GM13976 (cell line): ENCODE measurements around the gene LRMDA.

ENCODE experiments used
- DNase-seq: peaks from one replicate; pipeline ENCODE4 v3.0.0; 2012; ENCODE audit warnings: low spot score
- CTCF ChIP-seq: IDR thresholded peaks from 2 replicates; pipeline ENCODE4 v1.5.1; 2012; ENCODE audit warnings: borderline replicate concordance, mild to moderate bottlenecking; ENCODE audit not compliant: insufficient read depth; ENCODE audit errors: extremely low read depth, missing control alignments, control extremely low read depth
- in situ Hi-C: fragments of 300-500 bp; cut with MboI; formaldehyde crosslinking; loops from one replicate; pipeline ENCODE4 v1.12.0; 2022; ENCODE audit warnings: low sequenced_read_pairs, mixed read lengths, inconsistent platforms; ENCODE audit not compliant: unreplicated experiment

Gene LRMDA

DNA sequence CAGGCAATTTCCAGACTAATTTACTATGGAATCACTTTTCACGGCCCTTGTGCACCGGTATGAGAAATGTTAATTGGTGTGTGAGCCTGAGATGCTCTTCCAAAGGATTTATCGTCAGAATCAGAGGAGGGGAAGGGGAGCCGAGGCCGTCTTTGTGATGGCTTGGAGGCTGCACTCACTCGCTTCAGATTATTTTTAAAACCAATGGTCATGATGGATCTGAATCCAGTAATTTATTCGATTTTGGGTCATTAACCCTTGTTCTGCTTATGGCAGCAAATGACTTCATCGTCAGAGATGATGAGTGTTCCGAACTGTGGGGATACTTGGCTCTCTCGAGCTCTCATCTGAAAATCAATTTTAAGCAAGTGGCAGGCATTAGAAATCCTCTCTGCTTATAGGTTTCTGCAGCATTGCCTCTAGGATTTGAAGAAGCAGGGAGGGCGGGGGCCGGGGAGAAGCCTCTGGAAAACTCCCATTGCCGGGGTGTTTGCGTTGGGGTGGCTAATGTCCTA is 576.3 kb downstream of the LRMDA start:
- in situ Hi-C loops, result no loop called here
- DNase-seq, result no peak
- TF ChIP-seq CTCF, result no peak

DNA sequence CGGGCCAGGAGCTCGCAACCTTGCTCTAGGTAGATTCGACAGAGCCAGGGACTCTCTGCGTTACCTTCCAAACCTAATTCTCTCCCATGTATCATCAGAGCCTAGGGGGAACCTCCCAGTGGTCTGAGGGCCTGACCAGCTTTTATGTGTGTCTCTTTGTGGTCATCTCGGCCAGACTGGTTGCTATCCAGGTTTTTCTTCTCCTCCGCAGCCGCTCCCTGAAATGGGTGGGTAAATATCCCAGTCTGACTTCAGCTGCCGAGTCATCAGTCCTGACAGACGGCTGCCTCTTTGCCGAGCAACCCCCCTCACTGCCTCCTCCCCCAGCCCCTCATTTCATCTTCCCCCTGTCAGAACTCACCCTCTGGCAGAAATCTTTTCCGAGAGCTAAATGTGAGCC is 578.1 kb downstream of the LRMDA start:
- in situ Hi-C loops, result no loop called here
- DNase-seq, result no peak
- no peak for TF ChIP-seq CTCF

DNA sequence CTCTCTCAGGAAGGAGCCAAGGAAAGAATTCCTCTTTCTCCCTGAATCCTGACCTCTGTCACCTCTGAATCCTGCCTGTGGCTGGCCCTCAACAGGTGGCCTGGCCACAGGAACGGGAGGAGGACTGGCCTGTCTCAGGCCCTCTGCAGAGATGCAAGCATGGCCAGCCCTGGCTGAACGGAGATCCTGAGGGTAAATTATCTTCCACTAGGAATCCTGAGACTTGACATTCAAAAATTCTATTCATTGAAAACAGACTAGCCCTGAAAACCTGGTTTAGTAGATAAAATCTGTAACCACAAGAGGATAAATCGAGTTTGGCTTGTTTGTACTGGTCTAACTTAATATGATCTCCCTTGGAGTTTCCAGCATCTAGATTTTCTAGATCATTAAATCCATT is 579.3 kb downstream of the LRMDA start:
- no peak for TF ChIP-seq CTCF
- in situ Hi-C loops, result no loop called here
- no peak for DNase-seq

- DNase-seq, result no peak
- no peak for TF ChIP-seq CTCF
- in situ Hi-C loops, result no loop called here
Measured at GRCh38 chr10:76012716-76013327, 581.4 kb downstream of the LRMDA start.

GRCh38 chr10:76015245-76015644 is 583.8 kb downstream of the LRMDA start:
- no peak for TF ChIP-seq CTCF
- in situ Hi-C loops, result no loop called here
- DNase-seq, result no peak

DNA sequence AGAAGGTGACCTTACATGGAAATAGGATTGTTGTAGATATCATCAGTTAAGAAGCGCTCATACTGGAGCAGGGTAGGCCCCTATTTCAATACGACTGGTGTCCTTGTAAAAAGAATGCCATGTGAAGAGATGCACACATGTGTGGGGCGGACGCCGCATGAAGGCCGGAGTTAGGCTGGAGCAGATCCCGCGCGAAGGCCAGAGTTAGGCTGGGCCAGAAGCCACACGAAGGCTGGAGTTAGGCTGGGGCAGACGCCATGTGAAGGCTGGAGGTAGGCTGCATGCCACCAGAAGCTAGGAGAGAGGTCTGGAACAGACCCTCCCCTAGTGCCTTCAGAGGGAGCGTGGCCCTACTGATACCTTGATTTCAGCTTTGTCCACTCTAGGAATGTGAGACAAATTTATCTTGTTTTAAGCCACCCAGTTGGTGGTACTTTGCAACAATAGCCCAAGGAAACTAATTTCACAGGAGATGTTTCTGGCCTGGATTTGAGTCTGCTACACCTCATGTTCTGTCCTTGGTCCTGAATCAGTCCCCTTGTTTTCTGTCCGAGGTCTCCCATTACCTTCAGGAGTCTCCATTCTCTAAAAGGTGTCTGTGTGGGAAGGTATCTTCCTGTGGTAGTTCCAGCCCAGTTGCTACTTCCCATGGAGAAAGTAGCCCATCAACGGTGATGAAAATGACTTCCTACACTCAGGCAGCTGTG is 585.8 kb downstream of the LRMDA start:
- DNase-seq, result no peak
- TF ChIP-seq CTCF, result no peak
- in situ Hi-C loops, result no loop called here
